ENCODE data around the gene INO80D.
A peak's percentile ranks its signal among the peaks of the same experiment; 100 is the strongest.
"Not testable (repeated sequence)": the region's sequence is repeated elsewhere in the genome, so short reads cannot be mapped to it uniquely, and the experiment has no call there.

Gene INO80D

DNA sequence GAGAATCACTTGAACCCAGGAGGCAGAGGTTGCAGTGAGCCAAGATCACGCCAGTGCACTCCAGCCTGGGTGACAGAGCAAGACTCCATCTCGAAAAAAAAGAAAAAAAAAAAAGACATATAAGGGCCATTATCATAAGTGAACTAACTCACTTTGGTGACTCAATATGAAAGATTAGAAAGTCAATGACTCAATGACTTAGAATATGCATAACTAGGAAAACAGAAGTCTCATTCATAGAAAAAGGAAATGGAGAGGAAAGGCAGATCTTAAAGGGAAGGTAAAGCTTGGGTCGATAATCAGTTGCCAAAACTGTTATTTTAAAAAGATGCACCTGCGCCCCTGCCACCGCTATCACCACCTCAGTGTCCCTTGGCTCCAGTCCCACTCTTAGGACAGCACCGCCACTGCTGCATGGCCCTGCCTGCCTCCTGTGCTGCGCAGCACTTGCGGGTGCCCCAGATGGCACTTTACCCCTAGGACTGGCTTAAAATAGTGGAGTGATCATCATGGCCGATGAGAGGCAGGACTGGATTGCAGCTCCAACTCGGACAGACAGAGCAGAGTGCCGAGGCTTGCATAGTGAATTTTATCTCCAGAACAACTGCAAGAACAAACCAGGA, 54.7 kb downstream of the INO80D start:
- Histone ChIP-seq H3K36me3 (replicated peaks) (no peaks in the 10 kb centered on the region), H3K4me3 (ENCODE audit: low read depth, low read length) (no peak overlapping the region), H3K27me3 (replicated peaks) (no peaks in the 10 kb centered on the region), H3K27ac (no peak overlapping the region)
- DNase-seq: no peak
- TF ChIP-seq, protein P1, sequence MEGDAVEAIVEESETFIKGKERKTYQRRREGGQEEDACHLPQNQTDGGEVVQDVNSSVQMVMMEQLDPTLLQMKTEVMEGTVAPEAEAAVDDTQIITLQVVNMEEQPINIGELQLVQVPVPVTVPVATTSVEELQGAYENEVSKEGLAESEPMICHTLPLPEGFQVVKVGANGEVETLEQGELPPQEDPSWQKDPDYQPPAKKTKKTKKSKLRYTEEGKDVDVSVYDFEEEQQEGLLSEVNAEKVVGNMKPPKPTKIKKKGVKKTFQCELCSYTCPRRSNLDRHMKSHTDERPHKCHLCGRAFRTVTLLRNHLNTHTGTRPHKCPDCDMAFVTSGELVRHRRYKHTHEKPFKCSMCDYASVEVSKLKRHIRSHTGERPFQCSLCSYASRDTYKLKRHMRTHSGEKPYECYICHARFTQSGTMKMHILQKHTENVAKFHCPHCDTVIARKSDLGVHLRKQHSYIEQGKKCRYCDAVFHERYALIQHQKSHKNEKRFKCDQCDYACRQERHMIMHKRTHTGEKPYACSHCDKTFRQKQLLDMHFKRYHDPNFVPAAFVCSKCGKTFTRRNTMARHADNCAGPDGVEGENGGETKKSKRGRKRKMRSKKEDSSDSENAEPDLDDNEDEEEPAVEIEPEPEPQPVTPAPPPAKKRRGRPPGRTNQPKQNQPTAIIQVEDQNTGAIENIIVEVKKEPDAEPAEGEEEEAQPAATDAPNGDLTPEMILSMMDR (IDR thresholded peaks at IDR 0.05; ENCODE audit: low read depth, low read length, missing control alignments): no peak
- in situ Hi-C loops (cut with HindIII; ENCODE audit: low pct_ligation_motif_present, low sequenced_read_pairs): no loop called here

DNA sequence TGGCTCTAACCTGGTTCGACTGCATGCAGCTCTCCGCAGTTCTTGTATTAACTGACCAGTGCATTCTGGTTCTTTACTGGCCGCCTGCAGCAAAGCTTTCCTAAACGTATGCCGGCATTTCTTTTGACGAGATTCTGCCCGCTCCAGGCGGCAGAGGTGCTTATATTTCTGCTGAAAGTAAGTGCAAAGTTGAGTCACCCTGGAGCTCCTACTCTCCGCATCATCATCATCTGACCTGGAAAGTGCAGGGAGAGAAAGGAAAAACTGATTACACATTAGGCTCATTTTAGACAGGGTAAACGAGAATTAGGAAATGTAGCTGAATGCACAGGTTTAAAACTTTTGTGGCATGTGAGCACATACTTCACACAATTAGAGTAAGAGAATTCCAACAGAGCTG, 57.9 kb downstream of the INO80D start:
- in situ Hi-C loops (cut with HindIII; ENCODE audit: low pct_ligation_motif_present, low sequenced_read_pairs): no loop called here
- TF ChIP-seq, protein P1 (IDR thresholded peaks at IDR 0.05; ENCODE audit: low read depth, low read length, missing control alignments): no peak
- Histone ChIP-seq H3K36me3 (replicated peaks) (no peaks in the 10 kb centered on the region), H3K27ac (no peak overlapping the region), H3K27me3 (replicated peaks) (no peaks in the 10 kb centered on the region), H3K4me3 (ENCODE audit: low read depth, low read length) (no peak overlapping the region)
- DNase-seq: no peak

DNA sequence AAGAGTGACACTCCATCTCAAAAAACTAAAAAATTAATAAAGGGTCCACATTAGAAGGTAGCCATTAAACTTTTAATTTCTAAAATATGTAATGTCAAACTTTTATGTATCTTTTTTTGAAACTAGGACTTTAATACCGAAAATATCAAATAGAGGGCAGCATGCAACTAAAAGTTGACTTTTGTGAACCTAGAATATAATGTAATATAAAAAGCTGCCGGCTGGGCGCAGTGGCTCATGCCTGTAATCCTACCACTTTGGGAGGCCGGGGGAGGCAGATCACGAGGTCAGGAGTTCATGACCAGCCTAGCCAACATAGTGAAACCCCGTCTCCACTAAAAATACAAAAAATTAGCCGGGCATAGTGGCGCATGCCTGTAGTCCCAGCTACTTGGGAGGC, 62.8 kb downstream of the INO80D start:
- Histone ChIP-seq H3K4me3 (ENCODE audit: low read depth, low read length) (no peak overlapping the region), H3K36me3 (replicated peaks) (no peaks in the 10 kb centered on the region), H3K27me3 (replicated peaks) (no peaks in the 10 kb centered on the region), H3K27ac (no peak overlapping the region)
- TF ChIP-seq, protein P1 (IDR thresholded peaks at IDR 0.05; ENCODE audit: low read depth, low read length, missing control alignments): peak; percentile 14
- DNase-seq: no peak
- in situ Hi-C loops (cut with HindIII; ENCODE audit: low pct_ligation_motif_present, low sequenced_read_pairs): no loop called here

DNA sequence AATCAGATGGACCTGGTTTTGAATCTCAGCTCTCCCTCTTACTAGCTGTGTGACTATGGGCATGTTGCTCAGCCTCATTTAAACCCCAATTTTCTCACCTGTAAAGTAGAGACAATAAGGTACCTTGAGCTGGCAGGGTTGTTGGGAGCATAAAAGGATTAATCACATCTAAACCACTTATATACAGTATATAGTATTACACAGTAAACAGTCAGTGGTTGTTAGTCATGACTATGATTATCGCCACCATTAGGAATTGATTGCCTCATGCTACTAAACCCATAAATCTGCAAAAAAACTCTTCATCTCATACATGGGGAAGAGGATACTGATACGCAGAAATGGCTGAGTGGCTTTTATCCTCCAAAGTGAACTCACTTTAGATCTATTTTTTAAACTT, 65.8 kb downstream of the INO80D start:
- Histone ChIP-seq H3K4me3 (ENCODE audit: low read depth, low read length) (no peak overlapping the region), H3K36me3 (replicated peaks) (peaks cover 12% of the 10 kb centered on the region), H3K27ac (no peak overlapping the region), H3K27me3 (replicated peaks) (no peaks in the 10 kb centered on the region)
- no peak for DNase-seq
- in situ Hi-C loops (cut with HindIII; ENCODE audit: low pct_ligation_motif_present, low sequenced_read_pairs): no loop called here
- TF ChIP-seq, protein P1 (IDR thresholded peaks at IDR 0.05; ENCODE audit: low read depth, low read length, missing control alignments): no peak

DNA sequence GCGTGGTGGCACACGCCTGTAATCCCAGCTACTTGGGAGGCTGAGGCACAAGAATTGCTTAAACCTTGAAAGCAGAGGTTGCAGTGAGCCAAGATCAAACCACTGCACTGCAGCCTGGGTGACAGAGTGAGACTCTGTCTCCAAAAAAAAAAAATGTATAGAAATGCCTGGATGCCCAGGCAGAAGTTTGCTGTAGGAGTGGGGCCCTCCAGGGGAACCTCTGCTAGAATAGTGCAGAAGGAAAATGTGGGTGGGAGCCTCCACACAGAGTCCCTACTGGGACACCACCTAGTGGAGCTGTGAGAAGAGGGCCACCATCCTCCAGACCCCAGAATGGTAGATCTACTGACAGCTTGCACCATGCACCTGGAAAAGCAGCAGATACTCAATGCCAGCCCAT, 70.2 kb downstream of the INO80D start:
- H3K27ac ChIP-seq; in situ Hi-C loops (cut with HindIII; ENCODE audit: low pct_ligation_motif_present, low sequenced_read_pairs); H3K4me3 ChIP-seq (ENCODE audit: low read depth, low read length); H3K27me3 ChIP-seq (replicated peaks); DNase-seq: not testable (repeated sequence)
- peaks cover 12% of the 10 kb centered on the region for H3K36me3 ChIP-seq (replicated peaks)

DNA sequence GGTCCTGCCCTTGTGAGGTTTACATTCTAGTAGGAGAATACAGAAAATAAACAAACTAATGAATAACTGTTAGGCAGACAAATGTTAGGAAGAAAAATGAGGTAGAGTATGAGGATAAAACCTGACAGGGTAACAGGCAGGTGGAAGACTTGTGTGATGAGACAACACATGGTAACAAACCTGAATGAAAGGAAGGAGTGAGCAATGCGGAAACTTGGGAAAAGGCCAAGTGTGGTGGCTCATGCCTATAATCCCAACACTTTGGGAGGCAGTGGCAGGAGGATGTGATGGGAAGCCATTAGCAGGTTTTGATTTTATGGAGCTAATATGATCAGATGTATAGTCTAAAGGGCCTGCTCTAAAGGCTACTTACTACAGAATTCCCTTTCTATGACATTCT, 74.2 kb downstream of the INO80D start:
- TF ChIP-seq, protein P1 (IDR thresholded peaks at IDR 0.05; ENCODE audit: low read depth, low read length, missing control alignments): no peak
- Histone ChIP-seq H3K27ac (no peak overlapping the region), H3K36me3 (replicated peaks) (peaks cover 11% of the 10 kb centered on the region), H3K4me3 (ENCODE audit: low read depth, low read length) (no peak overlapping the region), H3K27me3 (replicated peaks) (no peaks in the 10 kb centered on the region)
- in situ Hi-C loops (cut with HindIII; ENCODE audit: low pct_ligation_motif_present, low sequenced_read_pairs): no loop called here
- DNase-seq: no peak

Data from brain microvascular endothelial cell (primary cell).